GM23248 (cell line): ENCODE data around the gene HSP90AB1. TPM values are rescaled to one million over a fixed set of nuclear protein-coding genes. Genes with fewer than 3 reads are reported as not detected.
A peak's percentile ranks its signal among the peaks of the same experiment; 100 is the strongest.

ENCODE experiments used
- DNase-seq: peaks from one replicate; pipeline ENCODE4 v3.0.0-alpha.2; 2015
- H2AFZ ChIP-seq: fragments of 200-600 bp; sonication (generic); 2 replicates; pipeline ENCODE4 v1.6.1; 2016; ENCODE audit warnings: antibody characterized with exemption
- H3F3A ChIP-seq: fragments of 200-600 bp; sonication (generic); 2 replicates; pipeline ENCODE4 v1.6.1; 2016; ENCODE audit warnings: mild to moderate bottlenecking, antibody characterized with exemption, mixed run types; ENCODE audit not compliant: insufficient read depth
- H3K27ac ChIP-seq: fragments of 200-600 bp; sonication (generic); 2 replicates; pipeline ENCODE4 v1.5.1; 2016; ENCODE audit warnings: mild to moderate bottlenecking
- H3K27me3 ChIP-seq: fragments of 200-600 bp; sonication (generic); replicated peaks from 2 replicates; pipeline ENCODE4 v1.6.1; 2016; ENCODE audit warnings: mild to moderate bottlenecking; ENCODE audit not compliant: insufficient read depth
- H3K36me3 ChIP-seq: fragments of 200-600 bp; sonication (generic); 2 replicates; pipeline ENCODE4 v1.6.1; 2016; ENCODE audit warnings: low read depth, mild to moderate bottlenecking
- H3K4me1 ChIP-seq: fragments of 200-600 bp; sonication (generic); 2 replicates; pipeline ENCODE4 v1.6.1; 2016; ENCODE audit warnings: mild to moderate bottlenecking; ENCODE audit not compliant: insufficient read depth
- H3K4me2 ChIP-seq: fragments of 200-600 bp; sonication (generic); one replicate; pipeline ENCODE4 v1.6.1; 2016; ENCODE audit warnings: mild to moderate bottlenecking; ENCODE audit not compliant: unreplicated experiment
- H3K4me3 ChIP-seq: fragments of 200-600 bp; sonication (generic); 2 replicates; pipeline ENCODE4 v1.5.1; 2016; ENCODE audit warnings: mild to moderate bottlenecking
- H3K79me2 ChIP-seq: fragments of 200-600 bp; sonication (generic); 2 replicates; pipeline ENCODE4 v1.6.1; 2016; ENCODE audit warnings: mild to moderate bottlenecking; ENCODE audit not compliant: insufficient read depth
- H3K9ac ChIP-seq: fragments of 200-600 bp; sonication (generic); 2 replicates; pipeline ENCODE4 v1.6.1; 2016; ENCODE audit warnings: mild to moderate bottlenecking
- H3K9me2 ChIP-seq: fragments of 200-600 bp; sonication (generic); 2 replicates; pipeline ENCODE4 v1.6.1; 2016; ENCODE audit warnings: mixed run types, mild to moderate bottlenecking, moderate library complexity; ENCODE audit not compliant: insufficient read depth
- H3K9me3 ChIP-seq: fragments of 200-600 bp; sonication (generic); one replicate; pipeline ENCODE4 v1.6.1; 2017; ENCODE audit warnings: low read depth
- H4K20me1 ChIP-seq: fragments of 200-600 bp; sonication (generic); 2 replicates; pipeline ENCODE4 v1.6.0; 2016; ENCODE audit not compliant: insufficient read depth
- EZH2 ChIP-seq: fragments of 200-600 bp; sonication (generic); IDR thresholded peaks from 2 replicates; pipeline ENCODE4 v1.6.1; 2018; ENCODE audit warnings: antibody characterized with exemption, mild to moderate bottlenecking; ENCODE audit not compliant: insufficient read depth, poor library complexity, severe bottlenecking
- EZH2phosphoT487 ChIP-seq: fragments of 200-600 bp; sonication (generic); IDR thresholded peaks from 2 replicates; pipeline ENCODE4 v1.6.1; 2018; ENCODE audit warnings: antibody characterized with exemption, moderate library complexity, mild to moderate bottlenecking, low read depth; ENCODE audit not compliant: insufficient read depth
- WGBS, 2 experiments: methylation state at CpG; one replicate each; pipeline ENCODE4 v1.1.6; 2015 to 2017; ENCODE audit warnings: low lambda C conversion rate in 2 of 2, low coverage in 1 of 2; ENCODE audit errors: missing lambda C conversion rate in 2 of 2; 5-methylcytosine and 5-hydroxymethylcytosine counted together
- in situ Hi-C: fragments of 300-500 bp; cut with MboI; formaldehyde crosslinking; loops from 2 replicates; pipeline ENCODE4 v1.15.0; 2020
- polyA plus RNA-seq: library from polyadenylated mRNA; unstranded; fragments of >200 nt; fragmentation: Nextera tagmentation; extraction: Ambion mirVana; gene quantifications from 2 replicates; pipeline ENCODE4 v1.2.1, GENCODE V29; 2016
- total RNA-seq: library from RNA; depleted of rRNA; stranded (reverse); fragments of >200 nt; shearing (Covaris generic); gene quantifications from 2 replicates; pipeline ENCODE4 v1.2.3, GENCODE V29; 2014

The HSP90AB1 gene
- total and polyA plus RNA-seq, 2 experiments from 2014 or later, result 392 to 732 TPM

- H3K9me2 ChIP-seq, result no peaks in the 10 kb centered on the region
- H3K4me3 ChIP-seq, result no peak overlapping the region
- peaks cover 23% of the 10 kb centered on the region for H3K27me3 ChIP-seq
- no peak overlapping the region for H3K27ac ChIP-seq
- H2AFZ ChIP-seq, result no peak overlapping the region
- no peaks in the 10 kb centered on the region for H4K20me1 ChIP-seq
- 67 to 75% methylated on average over 3 of the region's 3 CpGs for whole genome bisulfite sequencing, 2 experiments
- no peak overlapping the region for H3K9ac ChIP-seq
- DNase-seq, result no peak
- no peaks in the 10 kb centered on the region for H3K36me3 ChIP-seq
- H3F3A ChIP-seq, result no peaks in the 10 kb centered on the region
- in situ Hi-C loops, result no loop called here
- no peaks in the 10 kb centered on the region for H3K79me2 ChIP-seq
- no peak overlapping the region for H3K4me2 ChIP-seq
- no peaks in the 10 kb centered on the region for H3K4me1 ChIP-seq
- TF ChIP-seq EZH2 (no peak), EZH2phosphoT487 (no peak)
- no peaks in the 10 kb centered on the region for H3K9me3 ChIP-seq
Observed at GRCh38 chr6:44278315-44278714, 31.4 kb downstream of the HSP90AB1 start.

- H3K4me1 ChIP-seq, result no peaks in the 10 kb centered on the region
- no peak overlapping the region for H3K4me3 ChIP-seq
- no peak overlapping the region for H3K27ac ChIP-seq
- no peak overlapping the region for H2AFZ ChIP-seq
- no peak overlapping the region for H3K4me2 ChIP-seq
- no peaks in the 10 kb centered on the region for H3K9me3 ChIP-seq
- TF ChIP-seq EZH2, result no peak
- no peak for TF ChIP-seq EZH2phosphoT487
- no peaks in the 10 kb centered on the region for H3F3A ChIP-seq
- peak; percentile 20 for DNase-seq
- no peak overlapping the region for H3K9ac ChIP-seq
- in situ Hi-C loops, result no loop called here
- H3K79me2 ChIP-seq, result no peaks in the 10 kb centered on the region
- WGBS, 2 experiments, result 76 to 77% methylated on average over 9 of the region's 9 CpGs
- no peaks in the 10 kb centered on the region for H3K9me2 ChIP-seq
- no peaks in the 10 kb centered on the region for H4K20me1 ChIP-seq
- H3K27me3 ChIP-seq, result peaks cover 23% of the 10 kb centered on the region
- H3K36me3 ChIP-seq, result no peaks in the 10 kb centered on the region
Observed at GRCh38 chr6:44278774-44279697, 32.1 kb downstream of the HSP90AB1 start.

GRCh38 chr6:44284121-44284520 is 37.2 kb downstream of the HSP90AB1 start:
- no peak overlapping the region for H3K4me2 ChIP-seq
- H3K9ac ChIP-seq, result no peak overlapping the region
- no peak overlapping the region for H3K4me3 ChIP-seq
- H2AFZ ChIP-seq, result no peak overlapping the region
- H3K9me3 ChIP-seq, result no peaks in the 10 kb centered on the region
- H3F3A ChIP-seq, result no peaks in the 10 kb centered on the region
- no peaks in the 10 kb centered on the region for H3K4me1 ChIP-seq
- H3K27ac ChIP-seq, result no peak overlapping the region
- H3K27me3 ChIP-seq, result peaks cover 17% of the 10 kb centered on the region; the same call in 1 of the 2 replicates
- 14 to 15% methylated on average over 2 of the region's 2 CpGs for WGBS, 2 experiments
- in situ Hi-C loops, result no loop called here
- H3K36me3 ChIP-seq, result no peaks in the 10 kb centered on the region
- no peaks in the 10 kb centered on the region for H3K9me2 ChIP-seq
- no peaks in the 10 kb centered on the region for H3K79me2 ChIP-seq
- TF ChIP-seq EZH2phosphoT487 (no peak), EZH2 (no peak)
- DNase-seq, result no peak
- H4K20me1 ChIP-seq, result no peaks in the 10 kb centered on the region

GRCh38 chr6:44284867-44285266 is 38.0 kb downstream of the HSP90AB1 start:
- H3K4me2 ChIP-seq, result no peak overlapping the region
- H4K20me1 ChIP-seq, result no peaks in the 10 kb centered on the region
- H3K36me3 ChIP-seq, result no peaks in the 10 kb centered on the region
- no peak overlapping the region for H2AFZ ChIP-seq
- TF ChIP-seq EZH2 (no peak), EZH2phosphoT487 (no peak)
- H3K4me1 ChIP-seq, result no peaks in the 10 kb centered on the region
- no peak overlapping the region for H3K27ac ChIP-seq
- no peaks in the 10 kb centered on the region for H3F3A ChIP-seq
- H3K4me3 ChIP-seq, result no peak overlapping the region
- H3K79me2 ChIP-seq, result no peaks in the 10 kb centered on the region
- in situ Hi-C loops, result no loop called here
- DNase-seq, result no peak
- no peaks in the 10 kb centered on the region for H3K9me3 ChIP-seq
- no peaks in the 10 kb centered on the region for H3K9me2 ChIP-seq
- peaks cover 22% of the 10 kb centered on the region for H3K27me3 ChIP-seq
- H3K9ac ChIP-seq, result no peak overlapping the region
- 23 to 26% methylated on average over 4 of the region's 4 CpGs for WGBS, 2 experiments
